NOMO-1 (cell line): ENCODE results near the gene MICAL3.
"Not testable (repeated sequence)": the region's sequence is repeated elsewhere in the genome, so short reads cannot be mapped to it uniquely, and the experiment has no call there.

Experiments used
- DNase-seq, 2 experiments: peaks; one replicate each; lab custom pipeline; 2025; ENCODE audit not compliant: unreplicated experiment in 2 of 2; lab: John Stamatoyannopoulos, UW

Gene MICAL3

DNA sequence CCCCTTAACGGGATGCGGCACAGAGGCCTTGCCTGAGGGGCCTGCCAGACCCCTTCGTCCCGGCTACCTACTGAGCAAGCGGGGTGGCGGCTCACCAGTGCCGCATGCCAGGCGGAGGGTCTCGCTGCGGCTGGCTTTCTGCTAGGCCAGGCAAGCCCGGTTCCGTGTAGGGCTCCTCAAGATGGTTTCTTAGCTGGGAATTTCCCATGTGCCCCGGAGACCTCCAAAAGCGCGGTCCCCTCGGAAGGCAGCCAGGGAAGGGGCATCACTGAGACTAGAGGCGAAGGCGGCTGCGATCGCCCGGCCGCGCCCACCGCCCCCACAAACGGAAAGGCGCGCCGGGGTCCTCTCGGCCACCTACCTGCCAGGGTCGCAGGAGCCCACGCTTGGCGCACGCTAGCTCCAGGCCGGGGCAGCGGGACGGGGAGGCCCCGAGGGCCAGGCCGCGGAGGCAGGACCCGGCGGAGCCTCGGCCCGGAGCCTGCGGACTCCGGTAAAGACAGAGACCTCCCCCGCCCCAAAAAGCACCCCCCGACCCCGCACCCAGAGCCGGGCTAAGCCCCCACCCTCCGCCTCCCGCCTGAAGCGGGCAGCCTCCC, 23.8 kb downstream of the MICAL3 start:
- DNase-seq, result no peak

DNA sequence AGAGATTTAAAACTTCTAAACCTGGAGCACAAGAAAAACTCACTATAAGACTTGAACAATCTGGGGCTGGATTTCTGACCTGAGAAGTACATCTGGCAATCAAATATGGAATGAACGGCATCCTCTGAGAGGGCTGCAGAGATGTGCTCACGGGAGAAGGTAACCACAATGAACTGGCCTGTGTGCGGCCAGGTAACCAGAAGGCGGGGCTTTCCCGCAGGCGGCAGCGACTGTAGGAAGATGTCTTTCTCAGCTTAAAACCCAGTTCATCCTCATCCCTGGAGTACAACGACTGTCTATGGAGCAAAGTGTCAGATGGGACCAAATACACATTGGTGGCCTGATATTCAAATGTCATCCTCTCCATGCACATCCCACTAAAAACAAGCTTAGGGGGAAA, 24.5 kb downstream of the MICAL3 start:
- no peak for DNase-seq

DNA sequence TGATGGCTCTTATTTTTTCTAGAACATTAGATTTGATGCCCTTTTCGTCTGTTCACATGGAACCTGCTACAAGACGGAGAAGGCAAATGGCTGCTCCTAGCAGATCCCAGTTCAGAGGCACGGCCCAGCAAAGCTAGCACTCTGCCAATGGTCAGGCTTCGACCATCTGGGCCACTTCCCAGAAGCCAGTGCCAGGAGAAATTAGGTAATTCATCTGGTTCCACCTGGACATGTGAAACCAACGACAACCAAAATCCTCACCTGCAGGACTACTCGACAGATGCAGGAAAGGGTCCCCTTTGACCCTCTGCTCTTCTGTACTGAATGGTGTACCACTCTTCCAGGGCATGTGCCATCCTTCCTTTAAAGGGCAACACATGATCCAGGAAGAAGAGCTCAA, 25.4 kb downstream of the MICAL3 start:
- DNase-seq, result no peak

- no peak for DNase-seq
Measured at GRCh38 chr22:17997456-17997855, 26.9 kb downstream of the MICAL3 start.

DNA sequence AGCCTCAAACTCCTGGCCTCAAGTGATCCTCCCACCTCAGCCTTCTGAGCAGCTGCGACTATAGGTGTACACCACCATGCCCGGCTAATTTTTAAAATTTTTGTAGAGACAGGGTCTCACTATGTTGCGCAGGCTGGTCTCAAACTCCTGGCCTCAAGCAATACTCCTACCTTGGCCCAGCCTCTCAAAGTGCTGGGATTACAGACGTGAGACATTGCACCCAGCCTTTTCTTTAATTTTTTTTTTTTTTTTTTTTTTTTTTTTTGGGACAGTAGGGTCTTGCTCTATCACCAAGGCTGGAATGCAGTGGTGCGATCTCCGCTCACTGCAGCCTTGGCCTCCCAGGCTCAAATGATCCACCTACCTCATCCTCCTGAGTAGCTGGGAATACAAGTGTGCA, 29.1 kb downstream of the MICAL3 start:
- DNase-seq, result not testable (repeated sequence)

DNA sequence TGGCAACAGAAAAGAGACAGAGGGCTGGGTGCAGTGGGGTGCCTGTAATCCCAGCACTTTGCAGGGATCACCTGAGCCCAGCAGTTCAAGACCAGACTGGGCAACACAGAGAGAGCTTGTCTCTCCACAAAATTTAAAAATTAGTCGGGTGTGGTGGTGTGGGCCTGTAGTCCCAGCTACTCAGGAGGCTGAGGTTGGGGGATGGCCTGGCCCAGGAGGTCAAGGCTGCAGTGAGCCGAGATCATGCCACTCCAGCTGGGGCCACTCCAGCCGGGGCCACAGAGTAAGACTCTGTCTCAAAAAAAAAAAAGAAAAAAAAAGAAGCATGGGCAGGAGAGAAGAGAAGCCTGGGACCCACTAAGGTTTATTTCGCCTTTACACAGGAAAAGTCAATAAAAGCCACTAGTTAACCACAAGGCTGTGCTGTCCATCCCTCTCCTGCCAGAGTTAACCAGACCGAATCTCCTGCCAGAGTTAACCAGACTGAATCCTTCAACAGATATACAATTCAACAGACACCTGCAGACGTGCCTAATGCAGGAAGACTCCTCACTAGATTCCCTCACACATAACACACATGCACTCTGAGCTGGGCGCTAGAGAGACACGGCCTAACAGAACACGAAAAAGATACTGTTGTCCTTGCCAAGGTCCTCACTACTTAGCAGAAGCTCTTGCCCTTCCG, 29.8 kb downstream of the MICAL3 start:
- DNase-seq, result no peak

GRCh38 chr22:17992976-17993375, 31.4 kb downstream of the MICAL3 start:
- DNase-seq, result not testable (repeated sequence)

DNA sequence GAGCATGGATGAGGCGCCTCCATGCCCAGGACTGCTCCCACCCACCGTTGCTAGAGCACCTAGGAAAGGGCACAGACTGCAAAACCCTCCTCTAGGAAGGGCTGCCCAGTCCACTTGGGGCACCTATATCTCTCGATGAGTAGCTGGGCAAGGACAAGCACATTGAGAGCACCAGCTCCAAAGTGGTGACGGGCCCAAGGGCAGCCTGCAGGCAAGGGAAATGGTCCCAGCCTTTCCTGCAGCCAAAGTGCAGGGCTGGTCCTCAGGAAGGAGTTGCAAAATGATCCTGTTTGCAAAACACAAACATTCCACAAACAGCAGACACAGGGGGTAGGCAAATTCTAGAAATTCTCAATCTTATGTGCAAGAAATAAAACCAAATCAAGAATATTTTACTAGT, 32.4 kb downstream of the MICAL3 start:
- DNase-seq, result not testable (repeated sequence)

DNA sequence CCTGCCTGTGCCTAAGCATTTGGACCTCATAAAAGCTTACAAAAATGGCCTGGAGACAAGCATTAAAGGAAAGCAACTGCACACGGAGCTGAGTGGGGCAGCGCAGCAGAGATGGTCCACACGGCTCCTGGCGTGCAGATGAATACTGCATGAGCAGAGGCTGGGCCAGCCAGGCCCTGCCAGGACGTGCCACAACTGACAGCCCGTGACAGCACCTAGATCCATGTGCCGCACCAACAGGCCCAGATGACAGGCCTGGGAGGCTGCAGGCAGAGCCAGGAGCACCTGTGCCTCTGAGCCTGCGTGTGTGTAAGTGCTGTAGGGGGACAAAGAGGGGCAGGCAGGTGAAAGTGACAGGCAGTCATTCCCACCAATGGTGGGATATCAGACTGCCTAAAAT, 33.4 kb downstream of the MICAL3 start:
- no peak for DNase-seq

DNA sequence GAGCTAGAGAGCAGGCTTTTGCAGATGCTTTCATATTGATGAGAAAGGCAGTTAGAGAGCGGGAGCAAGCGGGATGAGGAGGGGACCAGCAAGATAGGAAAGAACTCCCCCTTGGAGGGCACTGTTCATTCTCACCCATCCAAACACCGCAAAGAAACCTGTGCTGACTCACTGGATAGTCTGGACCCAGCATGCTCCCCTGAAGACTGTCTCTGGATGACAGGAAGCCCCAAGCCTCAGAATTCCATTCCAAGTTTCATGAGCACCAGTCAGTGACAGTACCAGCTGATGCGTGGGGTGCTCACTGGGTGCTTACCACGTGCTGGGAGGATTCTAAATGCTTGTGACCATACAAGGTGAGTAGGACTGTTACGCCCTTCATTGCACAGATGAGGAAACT, 34.2 kb downstream of the MICAL3 start:
- no peak for DNase-seq

GRCh38 chr22:17988800-17989513, 35.4 kb downstream of the MICAL3 start:
- DNase-seq, result no peak

- DNase-seq, result no peak
Measured at GRCh38 chr22:17985606-17986005, 38.8 kb downstream of the MICAL3 start.

- DNase-seq, result not testable (repeated sequence)
Measured at GRCh38 chr22:17985071-17985470, 39.3 kb downstream of the MICAL3 start.

DNA sequence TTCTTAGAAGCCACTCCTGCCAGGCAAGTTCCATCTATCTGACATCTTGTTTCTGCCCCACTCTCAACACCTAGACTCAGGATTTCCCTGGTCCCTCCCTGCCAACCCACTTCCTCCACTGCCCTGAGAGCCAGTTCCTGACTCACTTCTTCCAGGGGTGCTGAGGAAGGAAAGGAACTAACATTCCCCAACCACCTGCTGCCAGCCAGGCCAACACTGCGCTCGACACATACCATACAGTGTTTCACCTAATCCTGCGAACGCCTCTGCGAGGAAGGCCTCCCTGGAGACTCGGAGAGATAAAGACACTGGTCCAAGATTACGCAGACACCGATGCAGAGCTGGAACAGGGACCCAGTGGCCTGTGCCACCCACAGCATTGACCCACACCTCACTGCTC, 40.2 kb downstream of the MICAL3 start:
- no peak for DNase-seq

GRCh38 chr22:17982572-17983141, 41.7 kb downstream of the MICAL3 start:
- DNase-seq, result no peak

- no peak for DNase-seq
Measured at GRCh38 chr22:17981497-17981896, 42.9 kb downstream of the MICAL3 start.

- DNase-seq, result no peak
Measured at GRCh38 chr22:17980638-17981051, 43.7 kb downstream of the MICAL3 start.

GRCh38 chr22:17980015-17980590, 44.3 kb downstream of the MICAL3 start:
- DNase-seq, result no peak

- DNase-seq, result no peak
Measured at GRCh38 chr22:17978027-17978426, 46.3 kb downstream of the MICAL3 start.

GRCh38 chr22:17977371-17977770, 47.0 kb downstream of the MICAL3 start:
- no peak for DNase-seq

- no peak for DNase-seq
Measured at GRCh38 chr22:17976121-17976520, 48.2 kb downstream of the MICAL3 start.
